ENCODE results near the gene BIN2. TPM values are rescaled to one million over a fixed set of nuclear protein-coding genes. Genes with fewer than 3 reads are reported as not detected.

The BIN2 gene
- total RNA-seq, 2 donors from 2014 or later = 4.6 to 11.9 TPM

GRCh38 chr12:51357374-51358047, 33.5 kb upstream of the BIN2 start:
- no peak overlapping the region for H3K4me3 ChIP-seq
- no peaks in the 10 kb centered on the region for H3K4me1 ChIP-seq (ENCODE audit: control insufficient read depth in 1 of 2, low read depth in 2 of 2)
- ATAC-seq (ENCODE audit: insufficient number of reproducible peaks, low FRiP score, low read depth) = no peak
- no peaks in the 10 kb centered on the region for H3K36me3 ChIP-seq
- no peak overlapping the region for H3K27ac ChIP-seq
- no peak for TF ChIP-seq CTCF (IDR thresholded peaks at IDR 0.05)
- H3K27me3 ChIP-seq (replicated peaks; ENCODE audit: insufficient read depth) = no peaks in the 10 kb centered on the region
- DNase-seq (ENCODE audit: low spot score) = no peak
- no peaks in the 10 kb centered on the region for H3K9me3 ChIP-seq

GRCh38 chr12:51351913-51352532, 28.0 kb upstream of the BIN2 start:
- H3K27me3 ChIP-seq (replicated peaks; ENCODE audit: insufficient read depth) = no peaks in the 10 kb centered on the region
- H3K4me3 ChIP-seq = no peak overlapping the region
- no peak for ATAC-seq (ENCODE audit: insufficient number of reproducible peaks, low FRiP score, low read depth)
- DNase-seq (ENCODE audit: low spot score) = no peak
- no peaks in the 10 kb centered on the region for H3K4me1 ChIP-seq (ENCODE audit: control insufficient read depth in 1 of 2, low read depth in 2 of 2)
- peak; percentile 28 for TF ChIP-seq CTCF (IDR thresholded peaks at IDR 0.05)
- no peaks in the 10 kb centered on the region for H3K36me3 ChIP-seq
- no peak overlapping the region for H3K27ac ChIP-seq
- no peaks in the 10 kb centered on the region for H3K9me3 ChIP-seq

- Histone ChIP-seq H3K27me3 (replicated peaks; ENCODE audit: insufficient read depth) (no peaks in the 10 kb centered on the region), H3K4me1 (ENCODE audit: control insufficient read depth in 1 of 2, low read depth in 2 of 2) (no peaks in the 10 kb centered on the region), H3K4me3 (no peak overlapping the region), H3K27ac (no peak overlapping the region), H3K36me3 (no peaks in the 10 kb centered on the region), H3K9me3 (no peaks in the 10 kb centered on the region)
- no peak for TF ChIP-seq CTCF (IDR thresholded peaks at IDR 0.05)
- ATAC-seq (ENCODE audit: insufficient number of reproducible peaks, low FRiP score, low read depth) (no peak), DNase-seq (ENCODE audit: low spot score) (no peak)
These were observed 25.1 kb upstream of the BIN2 start for GRCh38 chr12:51349026-51349425.

- H3K9me3 ChIP-seq = no peaks in the 10 kb centered on the region
- no peaks in the 10 kb centered on the region for H3K4me1 ChIP-seq (ENCODE audit: control insufficient read depth in 1 of 2, low read depth in 2 of 2)
- no peak overlapping the region for H3K4me3 ChIP-seq
- DNase-seq (ENCODE audit: low spot score) (no peak), ATAC-seq (ENCODE audit: insufficient number of reproducible peaks, low FRiP score, low read depth) (no peak)
- TF ChIP-seq CTCF (IDR thresholded peaks at IDR 0.05) = no peak
- H3K36me3 ChIP-seq = no peaks in the 10 kb centered on the region
- H3K27me3 ChIP-seq (replicated peaks; ENCODE audit: insufficient read depth) = no peaks in the 10 kb centered on the region
- no peak overlapping the region for H3K27ac ChIP-seq
These were observed 24.1 kb upstream of the BIN2 start for GRCh38 chr12:51348116-51348515.

- TF ChIP-seq CTCF (IDR thresholded peaks at IDR 0.05) = no peak
- Histone ChIP-seq H3K27me3 (replicated peaks; ENCODE audit: insufficient read depth) (no peaks in the 10 kb centered on the region), H3K27ac (no peak within 1 kb of the TSS), H3K9me3 (no peaks in the 10 kb centered on the region), H3K4me1 (ENCODE audit: control insufficient read depth in 1 of 2, low read depth in 2 of 2) (peaks cover 0 to 2% of the 10 kb centered on the region in 2 donors), H3K36me3 (no peaks in the 10 kb centered on the region), H3K4me3 (no peak within 1 kb of the TSS)
- DNase-seq (ENCODE audit: low spot score) (no peak), ATAC-seq (ENCODE audit: insufficient number of reproducible peaks, low FRiP score, low read depth) (no peak)
These were observed 22.6 kb upstream of the BIN2 start, which contains the start of gene CELA1 for GRCh38 chr12:51346581-51346980. Gene CELA1, minus strand, starts transcription at chr12:51346679. Its CDS starts 41 bp downstream, at chr12:51346638.

Data from thoracic aorta (tissue), 2 donors.